ENCODE measurements around the gene ASB13.

Gene ASB13

GRCh38 chr10:5645944-5646617, 20.3 kb downstream of the ASB13 start:
- TF ChIP-seq CTCF (IDR thresholded peaks at IDR 0.05; ENCODE audit: extremely low read depth, missing control alignments): no peak
- DNase-seq (ENCODE audit: low spot score): no peak

- no peak for TF ChIP-seq CTCF (IDR thresholded peaks at IDR 0.05; ENCODE audit: extremely low read depth, missing control alignments)
- peak; percentile 59 for DNase-seq (ENCODE audit: low spot score)
Observed at GRCh38 chr10:5645375-5645774, 21.0 kb downstream of the ASB13 start.

GRCh38 chr10:5644930-5645329, 21.5 kb downstream of the ASB13 start:
- DNase-seq (ENCODE audit: low spot score): no peak
- no peak for TF ChIP-seq CTCF (IDR thresholded peaks at IDR 0.05; ENCODE audit: extremely low read depth, missing control alignments)

- TF ChIP-seq CTCF (IDR thresholded peaks at IDR 0.05; ENCODE audit: extremely low read depth, missing control alignments): no peak
- no peak for DNase-seq (ENCODE audit: low spot score)
Observed at GRCh38 chr10:5643346-5644067, 22.9 kb downstream of the ASB13 start.

GRCh38 chr10:5641501-5641900, 24.9 kb downstream of the ASB13 start:
- DNase-seq (ENCODE audit: low spot score): no peak
- TF ChIP-seq CTCF (IDR thresholded peaks at IDR 0.05; ENCODE audit: extremely low read depth, missing control alignments): no peak

GRCh38 chr10:5640501-5640900, 25.9 kb downstream of the ASB13 start:
- DNase-seq (ENCODE audit: low spot score): no peak
- TF ChIP-seq CTCF (IDR thresholded peaks at IDR 0.05; ENCODE audit: extremely low read depth, missing control alignments): no peak

GRCh38 chr10:5640036-5640435, 26.4 kb downstream of the ASB13 start:
- no peak for TF ChIP-seq CTCF (IDR thresholded peaks at IDR 0.05; ENCODE audit: extremely low read depth, missing control alignments)
- no peak for DNase-seq (ENCODE audit: low spot score)

Data from GM20000 (cell line).